GM18951 (cell line): ENCODE measurements around the gene MAEL.

Experiments used
- POLR2A ChIP-seq: IDR thresholded peaks from 4 replicates; pipeline ENCODE4 v1.6.1; 2011; ENCODE audit warnings: mild to moderate bottlenecking; ENCODE audit not compliant: insufficient read length, insufficient read depth; ENCODE audit errors: extremely low read depth
- in situ Hi-C: fragments of 300-500 bp; cut with MboI; formaldehyde crosslinking; loops from one replicate; pipeline ENCODE4 v1.12.0; 2022; ENCODE audit warnings: low sequenced_read_pairs, mixed read lengths, inconsistent platforms; ENCODE audit not compliant: unreplicated experiment

The MAEL gene

DNA sequence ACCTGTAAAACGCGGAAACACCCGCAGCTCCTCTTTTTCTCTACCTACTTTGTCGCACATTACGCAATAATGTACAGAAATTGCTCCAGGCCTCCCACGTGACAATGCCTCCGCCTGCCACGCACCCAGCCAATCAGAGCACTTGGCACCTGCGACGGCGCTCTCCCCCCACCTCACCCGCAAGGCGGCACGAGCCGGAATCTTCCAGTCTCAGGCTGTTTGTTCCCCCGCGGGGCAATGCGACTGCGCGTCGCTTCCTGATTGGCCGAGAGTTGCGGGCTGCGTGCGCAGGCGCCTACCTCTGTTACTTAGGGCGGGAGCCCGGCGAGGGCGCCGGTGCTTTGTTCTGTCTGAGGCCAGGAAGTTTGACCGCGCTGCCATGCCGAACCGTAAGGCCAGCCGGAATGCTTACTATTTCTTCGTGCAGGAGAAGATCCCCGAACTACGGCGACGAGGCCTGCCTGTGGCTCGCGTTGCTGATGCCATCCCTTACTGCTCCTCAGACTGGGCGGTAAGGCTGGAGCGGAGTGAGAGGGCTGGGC, at the start of gene MAEL:
Gene MAEL, plus strand, starts transcription at position 307 of the 542 bp plus-strand sequence. Its CDS starts 73 bp downstream, at position 380.
- no peak for TF ChIP-seq POLR2A
- in situ Hi-C loops = no loop called here

DNA sequence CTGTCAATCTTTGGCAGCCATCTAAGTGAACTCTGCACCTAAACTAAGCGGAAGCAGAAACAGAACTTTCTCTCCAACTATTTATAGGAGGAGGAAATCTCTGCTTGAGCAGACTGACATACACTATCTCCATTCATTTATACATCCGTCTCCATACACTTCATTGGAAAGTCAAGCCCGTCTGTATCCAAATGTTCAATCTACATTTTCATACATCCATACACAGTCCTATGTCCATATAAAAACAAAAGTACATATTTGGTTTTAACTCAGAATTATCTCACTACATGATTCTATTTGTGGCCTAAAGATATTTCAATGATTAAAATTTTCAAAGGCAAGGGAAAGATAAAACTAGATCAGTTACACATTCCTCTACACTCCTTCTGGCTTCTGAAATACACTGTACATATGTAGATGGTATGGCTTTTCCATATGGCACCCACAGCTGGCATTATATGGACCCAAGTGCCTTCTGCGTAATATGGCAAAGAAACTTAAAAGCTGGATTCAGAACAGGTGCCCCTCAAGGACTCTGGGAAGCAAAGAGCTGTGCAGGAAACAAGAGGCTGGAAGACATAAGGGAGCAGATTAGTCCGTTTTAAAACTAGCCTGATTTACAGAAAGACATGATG, 49.2 kb upstream of the MAEL start:
- TF ChIP-seq POLR2A = no peak
- in situ Hi-C loops = no loop called here

DNA sequence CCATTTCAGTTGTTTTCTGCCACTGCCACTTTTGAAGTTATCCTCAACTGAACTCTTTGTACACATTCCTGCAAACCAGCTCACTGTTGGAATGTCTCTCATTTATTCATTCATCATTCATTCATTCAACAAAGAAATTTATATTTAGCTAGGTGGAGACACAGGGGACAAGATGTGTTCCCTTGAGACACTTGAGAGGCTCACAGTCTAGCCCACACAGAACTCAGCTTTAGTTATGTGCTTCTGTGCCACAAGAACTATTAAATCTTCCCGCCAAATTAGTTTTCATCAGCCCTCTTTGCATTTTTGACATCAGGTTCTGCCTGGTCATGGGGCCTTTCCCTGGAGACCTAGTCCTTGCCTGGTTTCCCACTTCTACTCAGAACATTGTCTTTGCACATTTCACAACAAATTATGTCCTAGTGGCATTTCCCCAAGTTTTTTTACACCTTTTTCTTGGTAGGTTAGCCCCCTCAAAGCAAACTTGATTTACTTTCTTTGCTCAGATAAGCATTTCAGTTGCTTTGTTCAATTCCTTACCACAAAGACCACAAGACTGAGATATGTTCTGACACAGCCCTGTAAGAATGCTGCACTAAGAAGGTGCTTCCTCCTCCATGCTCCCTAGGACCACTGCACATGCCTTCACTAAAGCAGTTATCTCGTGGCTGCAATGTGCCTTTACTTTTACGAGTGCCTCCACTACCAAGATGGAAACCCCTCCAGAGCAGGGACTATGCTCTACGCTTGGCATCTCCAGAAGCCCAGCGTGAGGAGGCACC, 44.7 kb upstream of the MAEL start:
- TF ChIP-seq POLR2A = no peak
- in situ Hi-C loops = no loop called here

DNA sequence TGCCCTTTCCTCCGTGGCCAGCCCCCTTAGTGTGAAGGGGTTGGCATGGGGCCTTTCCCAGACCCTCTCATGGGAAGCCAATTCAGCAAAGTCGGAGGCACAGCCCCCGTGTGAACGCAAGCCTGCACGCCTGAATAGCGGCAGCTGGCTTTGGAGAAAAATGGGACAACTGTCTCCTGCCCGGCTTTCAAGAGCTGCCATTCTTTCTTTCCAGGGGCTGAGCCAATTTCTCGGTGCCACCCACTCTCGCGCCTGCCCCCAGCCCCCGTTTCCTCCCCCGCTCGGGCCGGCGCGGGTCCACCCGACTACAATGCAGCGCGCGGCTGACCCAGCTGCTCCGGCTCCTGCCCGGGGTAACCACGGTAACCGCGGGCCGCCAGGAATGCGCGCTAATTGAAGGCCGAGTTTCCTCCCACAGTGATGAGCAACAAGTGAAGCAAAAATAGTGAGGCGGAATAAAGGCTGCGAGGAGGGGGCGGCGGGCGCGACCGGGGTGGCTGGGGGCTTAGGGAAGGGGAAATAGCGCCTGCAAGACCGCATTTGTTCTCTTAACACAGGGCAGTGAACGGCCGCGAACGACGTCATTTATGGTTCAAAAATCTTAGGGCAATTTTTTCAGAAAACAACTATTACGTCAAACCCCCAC, 41.6 kb upstream of the MAEL start:
- TF ChIP-seq POLR2A = no peak
- in situ Hi-C loops = no loop called here

DNA sequence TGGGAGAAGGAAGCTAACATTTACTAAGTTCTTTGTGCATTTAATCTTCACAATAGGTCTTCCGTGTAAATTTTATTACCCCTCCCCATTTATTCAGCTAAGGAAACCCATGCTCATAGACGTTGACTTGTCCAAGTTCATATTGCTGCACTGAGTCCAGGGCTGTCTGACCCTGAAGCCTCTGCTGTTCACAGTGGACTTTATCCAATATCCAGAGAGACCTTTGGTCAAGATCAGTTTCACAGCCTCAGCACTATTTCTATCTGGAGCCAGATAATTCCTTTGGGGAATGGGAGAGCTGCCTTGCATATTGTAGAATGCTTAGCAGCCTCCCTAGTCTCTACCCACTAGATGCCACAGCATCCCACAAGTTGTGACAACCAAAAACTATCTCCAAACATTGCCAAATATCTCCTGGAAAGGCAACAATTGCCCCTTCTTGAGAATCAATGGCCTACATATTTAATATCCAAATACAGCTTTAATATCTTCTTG, 40.2 kb upstream of the MAEL start:
- in situ Hi-C loops = no loop called here
- TF ChIP-seq POLR2A = no peak

DNA sequence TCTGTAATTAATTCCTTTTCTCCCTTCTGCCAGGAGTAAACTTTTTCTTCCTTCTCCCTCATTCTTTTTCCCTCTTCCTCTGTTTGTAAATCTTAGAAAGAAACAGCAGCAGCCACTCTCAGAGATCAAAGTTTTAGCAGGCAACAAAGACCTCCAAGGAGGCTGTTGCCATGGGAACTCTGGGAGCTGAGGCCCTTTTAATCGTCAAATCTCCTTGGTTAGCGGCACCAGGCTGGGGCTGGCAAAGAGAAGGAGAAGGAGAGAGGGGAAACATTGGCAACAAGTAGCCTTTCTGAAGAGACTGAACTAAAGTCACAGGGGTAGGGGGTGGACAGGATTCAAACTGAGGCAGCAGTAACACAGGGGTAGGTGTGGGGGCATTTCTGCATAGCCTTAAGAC, 38.9 kb upstream of the MAEL start:
- in situ Hi-C loops = no loop called here
- no peak for TF ChIP-seq POLR2A

DNA sequence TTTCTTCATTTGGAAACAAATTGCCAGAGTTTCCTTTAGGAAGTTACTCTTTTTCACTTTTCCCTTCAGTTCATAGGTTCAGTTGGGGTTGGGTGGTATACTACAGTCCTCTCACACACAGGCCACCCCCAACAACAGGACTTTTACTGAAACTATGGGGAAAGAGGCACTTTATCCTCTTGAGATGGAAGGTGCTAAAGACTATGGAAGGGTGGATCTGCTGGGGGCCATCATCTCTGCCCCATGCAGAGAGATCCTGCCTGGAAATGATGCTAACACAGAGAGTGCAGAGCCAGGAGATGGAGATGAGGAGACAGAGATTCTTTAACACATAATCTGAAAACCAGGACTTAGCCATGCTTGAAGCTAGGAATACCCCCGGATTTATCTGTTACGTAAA, 38.0 kb upstream of the MAEL start:
- in situ Hi-C loops = no loop called here
- TF ChIP-seq POLR2A = no peak

DNA sequence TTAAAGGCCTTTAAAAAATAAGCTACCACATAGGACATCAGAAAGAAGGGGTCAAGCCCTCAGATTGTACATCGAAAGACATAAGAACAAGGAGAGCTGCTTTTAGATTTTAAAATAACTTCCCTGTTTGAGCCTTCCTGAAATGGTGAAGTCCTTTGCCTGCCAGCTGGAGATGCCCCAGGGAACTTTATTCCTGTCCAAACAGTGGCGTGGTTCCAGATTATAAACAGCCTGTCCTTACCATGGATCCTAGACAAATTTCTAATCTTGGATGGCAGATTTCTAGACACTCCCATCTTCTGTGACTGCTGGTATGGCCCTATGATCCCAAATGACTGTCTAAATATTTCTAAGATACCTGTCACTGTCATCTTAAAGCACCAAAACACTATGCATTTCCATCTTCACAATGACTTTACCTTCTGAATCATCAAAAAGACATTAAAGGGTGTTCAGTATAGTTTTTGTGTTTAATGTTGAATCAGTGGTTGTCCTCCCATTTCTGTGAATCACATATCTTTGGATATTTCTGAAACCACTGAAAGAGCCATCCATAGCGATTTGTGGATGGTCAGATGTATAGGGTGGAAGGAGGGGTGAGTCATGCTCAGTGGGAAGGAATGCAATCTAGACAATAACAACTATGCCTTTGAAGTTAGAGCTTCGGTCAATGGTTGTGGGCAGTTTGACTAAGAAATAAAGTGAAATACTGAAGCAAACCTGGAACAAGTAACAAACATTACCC, 36.9 kb upstream of the MAEL start:
- TF ChIP-seq POLR2A = no peak
- in situ Hi-C loops = no loop called here

DNA sequence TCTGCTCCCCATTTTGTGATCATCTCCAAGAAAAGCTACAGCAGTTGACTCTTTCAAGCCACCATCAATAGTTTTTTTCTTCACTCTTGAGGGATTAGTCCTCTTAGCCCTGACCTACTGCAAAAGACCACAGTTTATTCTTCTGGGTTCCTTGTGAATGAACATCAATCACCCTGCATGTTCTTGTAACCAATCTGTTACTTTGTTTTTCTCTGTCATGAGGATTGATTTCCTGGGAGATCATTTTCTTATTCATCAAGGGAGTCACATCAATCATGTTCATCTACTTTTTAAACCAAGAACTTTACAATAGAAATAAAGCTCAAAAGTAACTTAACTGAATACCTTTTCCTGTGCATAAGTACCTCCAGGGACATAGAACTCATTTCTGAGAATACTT, 35.6 kb upstream of the MAEL start:
- in situ Hi-C loops = no loop called here
- no peak for TF ChIP-seq POLR2A

DNA sequence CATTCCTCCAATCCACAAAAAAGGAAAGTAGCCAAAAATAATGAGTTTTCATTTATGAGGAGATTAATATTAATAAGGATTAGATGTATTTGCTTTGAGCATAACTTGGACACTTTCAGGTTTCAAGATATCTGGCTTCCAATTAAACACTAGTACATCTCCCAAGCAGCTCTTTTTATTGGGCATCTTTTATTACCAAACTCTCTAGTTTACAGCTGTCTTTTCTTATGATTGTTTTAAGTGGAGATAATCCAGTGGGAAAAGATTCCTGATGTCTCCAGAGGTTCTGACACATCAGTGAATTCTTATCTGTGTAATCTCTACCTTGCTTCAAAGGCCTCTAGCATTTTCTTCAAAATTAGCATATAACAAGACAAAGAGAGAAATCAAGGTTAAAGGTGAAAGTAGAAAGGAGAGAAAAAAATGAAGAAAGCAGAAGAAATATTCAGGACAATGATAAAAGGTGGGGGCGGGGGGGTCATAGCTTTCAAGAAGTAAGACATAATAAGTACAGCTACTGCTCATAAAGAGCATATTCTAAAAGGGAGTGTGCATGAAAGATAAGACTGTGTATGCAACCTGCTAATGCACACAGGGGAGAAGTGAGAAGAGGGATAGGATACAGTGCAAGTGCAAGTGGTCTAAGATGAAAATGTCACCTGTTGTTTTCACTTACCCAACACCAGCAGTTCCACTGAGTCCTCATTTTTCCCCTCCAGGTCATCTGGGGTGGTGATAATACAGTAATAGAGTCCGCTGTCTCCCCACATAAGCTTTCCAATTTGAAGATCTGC, 32.8 kb upstream of the MAEL start:
- in situ Hi-C loops = no loop called here
- no peak for TF ChIP-seq POLR2A

DNA sequence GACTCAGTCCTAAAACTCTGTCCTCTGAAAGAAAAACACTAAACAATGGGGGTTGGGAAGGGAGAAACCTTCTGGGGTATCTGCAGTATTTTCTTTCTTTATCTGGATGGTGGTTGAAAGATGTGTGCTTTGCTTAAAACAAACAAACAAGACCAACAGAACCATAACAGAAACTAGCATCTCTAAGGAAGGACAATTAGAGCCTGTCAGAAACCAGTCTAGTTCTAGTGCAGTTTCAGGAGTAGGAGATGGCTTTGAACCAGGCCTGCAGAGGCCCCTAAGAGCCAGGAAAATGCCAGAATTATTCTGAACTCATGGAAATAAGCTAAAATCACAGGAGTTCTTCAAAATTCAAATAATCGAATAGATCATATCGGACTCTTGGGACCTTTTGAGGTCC, 32.2 kb upstream of the MAEL start:
- no peak for TF ChIP-seq POLR2A
- in situ Hi-C loops = no loop called here

DNA sequence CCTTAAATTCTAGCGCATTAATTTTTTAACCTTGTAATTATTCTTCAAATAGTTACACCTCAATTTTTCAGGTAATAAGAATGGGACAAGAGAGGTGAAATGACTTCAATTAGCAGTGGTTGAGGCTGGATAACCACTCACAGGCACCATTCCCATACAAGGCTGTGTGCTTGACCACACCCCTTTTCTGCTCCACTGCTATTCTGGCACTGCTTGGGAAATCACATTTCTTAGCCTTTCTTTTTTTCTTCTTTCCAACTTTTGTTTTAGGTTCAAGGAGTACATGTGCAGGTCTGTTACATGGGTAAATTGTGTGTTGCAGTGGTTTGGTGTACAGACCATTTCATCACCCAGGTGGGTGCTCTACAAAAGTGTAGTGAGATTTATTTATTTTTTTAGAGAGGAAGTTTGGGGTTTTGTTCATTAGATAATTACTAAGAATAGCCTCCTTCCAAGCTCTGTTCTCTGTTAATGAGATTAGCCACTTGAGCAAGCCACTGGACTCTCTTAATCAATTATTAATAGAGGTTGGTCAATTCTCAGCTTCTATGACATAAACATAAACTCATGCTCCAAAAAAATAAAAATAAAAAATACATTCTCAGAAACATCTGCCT, 28.1 kb upstream of the MAEL start:
- no peak for TF ChIP-seq POLR2A
- in situ Hi-C loops = no loop called here
